HL-60 (cell line): ENCODE measurements around the gene VPS26A.
"Not testable (repeated sequence)": the region's sequence is repeated elsewhere in the genome, so short reads cannot be mapped to it uniquely, and the experiment has no call there.

ENCODE experiments used
- DNase-seq, 2 experiments: peaks; one replicate each; pipeline ENCODE4 v3.0.0-alpha.2; 2010 to 2020; ENCODE audit warnings: low read depth in 1 of 2, low spot score in 1 of 2
- H3K27ac ChIP-seq: fragments of 250-450 bp; sonication (Bioruptor Pico); replicated peaks from 2 replicates; pipeline ENCODE4 v1.5.1; 2020; ENCODE audit warnings: mild to moderate bottlenecking, moderate library complexity
- H3K27me3 ChIP-seq: fragments of 250-450 bp; sonication (Bioruptor Pico); 2 replicates; pipeline ENCODE4 v1.5.1; 2021; ENCODE audit warnings: mild to moderate bottlenecking, moderate library complexity; ENCODE audit not compliant: insufficient read depth, poor library complexity, severe bottlenecking
- H3K4me3 ChIP-seq: replicated peaks from 2 replicates; pipeline ENCODE4 v1.5.1; 2011; ENCODE audit warnings: mild to moderate bottlenecking, control low read depth, low read length; ENCODE audit not compliant: insufficient read depth
- CTCF ChIP-seq: IDR thresholded peaks from one replicate; pipeline ENCODE4 v1.5.1; 2011; ENCODE audit warnings: low read length, control low read depth, inconsistent platforms; ENCODE audit not compliant: insufficient read depth
- GABPA ChIP-seq: IDR thresholded peaks from 2 replicates; pipeline ENCODE4 v1.6.1; 2012; ENCODE audit warnings: low read depth
- POLR2AphosphoS5 ChIP-seq: IDR thresholded peaks from 2 replicates; pipeline ENCODE4 v1.6.1; 2012; ENCODE audit warnings: low read depth
- SPI1 ChIP-seq: IDR thresholded peaks from 2 replicates; pipeline ENCODE4 v1.6.1; 2012; ENCODE audit warnings: low read depth, mild to moderate bottlenecking, borderline replicate concordance
- TF ChIP-seq, protein P1 (sequence below): IDR thresholded peaks from 2 replicates; pipeline ENCODE4 v1.6.1; 2012; ENCODE audit warnings: low read depth; ENCODE audit not compliant: insufficient replicate concordance

The VPS26A gene

GRCh38 chr10:69160809-69161241, 36.8 kb downstream of the VPS26A start:
- Histone ChIP-seq H3K4me3 (no peak overlapping the region), H3K27me3 (no peaks in the 10 kb centered on the region), H3K27ac (no peak overlapping the region)
- no peak for TF ChIP-seq GABPA
- no peak for TF ChIP-seq POLR2AphosphoS5
- no peak for TF ChIP-seq CTCF
- TF ChIP-seq SPI1 = no peak
- TF ChIP-seq, protein P1, sequence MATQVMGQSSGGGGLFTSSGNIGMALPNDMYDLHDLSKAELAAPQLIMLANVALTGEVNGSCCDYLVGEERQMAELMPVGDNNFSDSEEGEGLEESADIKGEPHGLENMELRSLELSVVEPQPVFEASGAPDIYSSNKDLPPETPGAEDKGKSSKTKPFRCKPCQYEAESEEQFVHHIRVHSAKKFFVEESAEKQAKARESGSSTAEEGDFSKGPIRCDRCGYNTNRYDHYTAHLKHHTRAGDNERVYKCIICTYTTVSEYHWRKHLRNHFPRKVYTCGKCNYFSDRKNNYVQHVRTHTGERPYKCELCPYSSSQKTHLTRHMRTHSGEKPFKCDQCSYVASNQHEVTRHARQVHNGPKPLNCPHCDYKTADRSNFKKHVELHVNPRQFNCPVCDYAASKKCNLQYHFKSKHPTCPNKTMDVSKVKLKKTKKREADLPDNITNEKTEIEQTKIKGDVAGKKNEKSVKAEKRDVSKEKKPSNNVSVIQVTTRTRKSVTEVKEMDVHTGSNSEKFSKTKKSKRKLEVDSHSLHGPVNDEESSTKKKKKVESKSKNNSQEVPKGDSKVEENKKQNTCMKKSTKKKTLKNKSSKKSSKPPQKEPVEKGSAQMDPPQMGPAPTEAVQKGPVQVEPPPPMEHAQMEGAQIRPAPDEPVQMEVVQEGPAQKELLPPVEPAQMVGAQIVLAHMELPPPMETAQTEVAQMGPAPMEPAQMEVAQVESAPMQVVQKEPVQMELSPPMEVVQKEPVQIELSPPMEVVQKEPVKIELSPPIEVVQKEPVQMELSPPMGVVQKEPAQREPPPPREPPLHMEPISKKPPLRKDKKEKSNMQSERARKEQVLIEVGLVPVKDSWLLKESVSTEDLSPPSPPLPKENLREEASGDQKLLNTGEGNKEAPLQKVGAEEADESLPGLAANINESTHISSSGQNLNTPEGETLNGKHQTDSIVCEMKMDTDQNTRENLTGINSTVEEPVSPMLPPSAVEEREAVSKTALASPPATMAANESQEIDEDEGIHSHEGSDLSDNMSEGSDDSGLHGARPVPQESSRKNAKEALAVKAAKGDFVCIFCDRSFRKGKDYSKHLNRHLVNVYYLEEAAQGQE = no peak
- no peak for DNase-seq

DNA sequence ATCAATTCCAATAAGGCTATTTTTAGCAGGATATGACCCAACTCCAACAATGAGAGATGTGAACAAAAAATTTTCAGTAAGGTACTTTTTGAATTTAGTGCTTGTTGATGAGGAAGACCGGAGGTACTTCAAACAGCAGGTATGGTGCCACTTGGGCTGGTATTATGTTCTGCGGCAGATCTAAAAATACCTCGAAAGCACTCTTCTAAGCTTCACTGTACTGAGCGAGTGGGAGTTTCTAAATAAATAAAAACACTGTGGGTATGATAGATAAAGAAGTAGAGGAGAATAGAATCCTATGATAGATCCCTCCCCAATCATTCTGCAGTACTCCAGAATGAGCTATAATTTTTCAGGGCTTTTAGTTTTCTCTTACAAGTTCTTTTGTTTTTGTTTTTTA, 44.5 kb downstream of the VPS26A start:
- H3K27me3 ChIP-seq = no peaks in the 10 kb centered on the region
- no peak for TF ChIP-seq GABPA
- TF ChIP-seq, protein P1 = no peak
- no peak for TF ChIP-seq SPI1
- TF ChIP-seq CTCF = no peak
- no peak for TF ChIP-seq POLR2AphosphoS5
- no peak overlapping the region for H3K27ac ChIP-seq
- no peak overlapping the region for H3K4me3 ChIP-seq
- no peak for DNase-seq

DNA sequence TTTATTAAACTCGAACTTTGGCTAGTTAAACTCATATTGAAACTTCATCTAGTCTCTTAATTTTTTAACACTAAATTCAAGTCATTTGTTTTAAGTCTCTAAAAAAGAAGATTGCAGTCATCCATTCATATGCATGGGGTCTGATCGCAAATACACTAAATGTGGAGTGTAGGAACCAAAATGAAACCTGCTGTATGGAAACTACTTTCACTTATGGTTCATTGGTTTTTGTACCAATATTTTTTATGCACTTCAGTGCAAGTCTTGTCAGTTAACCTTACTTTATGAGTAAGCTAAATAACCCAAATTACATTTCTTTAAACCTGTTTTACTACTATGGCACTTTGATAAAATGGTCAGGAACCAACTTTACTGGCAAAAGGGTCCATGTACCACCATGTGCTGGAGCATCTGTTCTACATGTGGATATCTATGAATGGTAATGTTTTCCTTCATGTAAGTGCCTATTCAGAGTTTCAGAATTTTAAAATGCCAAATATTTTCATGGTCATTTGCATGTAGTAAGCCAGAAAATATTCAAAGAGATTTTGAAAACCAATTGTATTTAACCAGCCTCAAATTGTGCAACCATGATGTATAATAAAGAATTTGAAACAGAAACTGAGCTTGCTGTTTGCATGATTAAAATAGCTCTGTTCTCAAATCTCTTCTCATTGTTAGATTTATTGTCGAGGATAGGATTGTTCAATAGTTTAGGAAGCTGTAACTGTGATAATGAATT, 48.4 kb downstream of the VPS26A start:
- no peak overlapping the region for H3K27ac ChIP-seq
- DNase-seq = no peak
- H3K27me3 ChIP-seq = no peaks in the 10 kb centered on the region
- H3K4me3 ChIP-seq = no peak overlapping the region
- TF ChIP-seq SPI1 (no peak), CTCF (no peak), POLR2AphosphoS5 (no peak)
- TF ChIP-seq, protein P1 = no peak

GRCh38 chr10:69175326-69175725, 51.3 kb downstream of the VPS26A start:
- DNase-seq, H3K4me3 ChIP-seq, H3K27ac ChIP-seq, H3K27me3 ChIP-seq: not testable (repeated sequence)
